Fibroblast of gingiva (primary cell): Measurements from ENCODE around the gene GARIN1A.
A peak's percentile ranks its signal among the peaks of the same experiment; 100 is the strongest.
"Not testable (repeated sequence)": the region's sequence is repeated elsewhere in the genome, so short reads cannot be mapped to it uniquely, and the experiment has no call there.

Experiments
- DNase-seq: peaks from one replicate; pipeline ENCODE4 v3.0.0-alpha.2; 2011; ENCODE audit warnings: low read depth

Gene GARIN1A

GRCh38 chr7:128683270-128683669, 11.2 kb downstream of the GARIN1A start:
- not testable (repeated sequence) for DNase-seq

GRCh38 chr7:128683738-128684137, 11.6 kb downstream of the GARIN1A start:
- not testable (repeated sequence) for DNase-seq

DNA sequence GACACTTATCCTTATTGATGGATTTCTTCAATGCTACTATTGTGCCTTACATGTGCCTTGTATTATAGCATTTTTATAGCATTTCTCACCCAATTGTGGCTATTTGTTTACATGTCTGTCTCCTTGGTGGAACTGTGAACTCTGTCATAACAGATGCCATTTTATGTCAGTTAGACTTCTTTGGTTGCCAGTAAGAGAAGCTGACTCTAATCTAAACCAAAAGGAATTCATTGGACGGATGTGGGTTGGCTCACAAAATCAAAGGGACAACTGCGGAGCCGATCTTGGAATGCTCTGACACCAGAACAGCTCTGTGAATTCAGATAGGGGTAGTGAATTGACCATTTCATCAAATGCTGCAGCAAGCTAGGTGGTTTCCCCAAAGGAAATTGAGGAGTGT, 15.0 kb downstream of the GARIN1A start:
- DNase-seq: no peak

GRCh38 chr7:128688492-128688891, 16.4 kb downstream of the GARIN1A start:
- DNase-seq: no peak

DNA sequence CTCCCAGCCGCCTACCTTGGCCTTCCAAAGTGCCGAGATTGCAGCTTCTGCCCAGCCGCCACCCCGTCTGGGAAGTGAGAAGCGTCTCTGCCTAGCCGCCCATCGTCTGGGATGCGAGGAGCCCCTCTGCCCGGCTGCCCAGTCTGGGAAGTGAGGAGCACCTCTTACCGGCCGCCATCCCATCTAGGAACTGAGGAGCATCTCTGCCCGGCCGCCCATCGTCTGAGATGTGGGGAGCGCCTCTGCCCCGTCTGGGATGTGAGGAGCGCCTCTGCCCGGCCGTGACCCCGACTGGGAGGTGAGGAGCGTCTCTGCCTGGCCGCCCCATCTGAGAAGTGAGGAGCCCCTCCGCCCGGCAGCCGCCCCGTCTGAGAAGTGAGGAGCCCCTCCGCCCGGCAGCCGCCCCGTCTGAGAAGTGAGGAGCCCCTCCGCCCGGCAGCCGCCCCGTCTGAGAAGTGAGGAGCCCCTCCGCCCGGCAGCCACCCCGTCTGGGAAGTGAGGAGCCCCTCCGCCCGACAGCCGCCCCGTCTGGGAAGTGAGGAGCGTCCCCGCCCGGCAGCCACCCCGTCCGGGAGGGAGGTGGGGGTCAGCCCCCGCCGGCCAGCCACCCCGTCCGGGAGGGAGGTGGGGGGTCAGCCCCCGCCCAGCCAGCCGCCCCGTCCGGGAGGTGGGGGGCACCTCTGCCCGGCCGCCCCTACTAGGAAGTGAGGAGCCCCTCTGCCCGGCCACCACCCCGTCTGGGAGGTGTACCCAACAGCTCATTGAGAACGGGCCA, 17.3 kb downstream of the GARIN1A start:
- DNase-seq: not testable (repeated sequence)

GRCh38 chr7:128691227-128691626, 19.1 kb downstream of the GARIN1A start:
- DNase-seq: no peak

GRCh38 chr7:128692623-128693270, 20.7 kb downstream of the GARIN1A start:
- no peak for DNase-seq

DNA sequence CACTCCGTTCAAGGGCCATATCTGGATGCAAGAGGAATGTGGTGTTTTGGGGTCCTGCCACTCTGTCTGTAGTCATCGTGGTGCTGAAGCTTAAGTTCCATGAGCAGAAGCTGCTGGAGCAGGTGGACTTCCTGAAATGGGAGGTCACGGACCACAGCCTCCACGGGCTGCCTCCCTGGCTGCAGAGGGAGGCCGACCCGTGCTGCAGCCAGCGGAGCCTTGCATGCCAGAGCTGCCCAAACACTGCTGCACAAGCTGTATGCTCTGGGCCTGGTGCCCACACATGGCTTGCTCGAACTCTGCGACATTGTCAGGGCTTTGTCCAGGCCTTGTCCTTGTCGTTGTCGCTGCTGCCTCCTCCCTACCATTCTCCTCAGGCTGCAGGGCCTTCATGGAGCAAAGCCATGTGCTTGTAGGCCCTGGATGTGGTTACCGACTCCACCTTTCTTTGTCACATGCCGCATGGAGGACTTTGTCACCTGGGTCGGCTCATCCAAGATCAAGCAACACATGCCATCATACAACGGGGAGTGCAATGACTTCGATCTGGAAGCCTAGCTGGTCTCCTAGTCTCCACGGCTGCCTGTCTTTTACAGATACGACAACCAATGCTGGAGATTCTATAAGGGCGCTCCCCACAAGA, 21.4 kb downstream of the GARIN1A start:
- no peak for DNase-seq

DNA sequence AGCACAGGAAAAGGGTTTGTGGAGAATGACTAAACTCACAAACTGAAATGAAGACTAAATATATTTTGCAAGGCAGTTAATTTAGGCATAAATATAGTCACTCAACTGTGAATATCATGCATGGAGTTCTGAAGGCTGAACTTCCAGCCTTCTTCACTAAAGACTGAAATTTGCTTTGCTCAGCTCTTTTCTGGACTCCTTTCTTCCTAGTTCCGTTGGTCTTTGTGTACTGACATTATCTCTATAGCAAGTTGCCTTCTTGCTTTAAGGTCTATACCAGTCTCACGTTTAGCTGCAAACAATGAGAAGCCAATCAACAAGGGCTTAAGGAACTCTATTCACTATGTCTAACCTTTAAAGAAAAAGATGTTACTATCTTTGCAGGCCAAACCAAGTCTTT, 22.6 kb downstream of the GARIN1A start:
- no peak for DNase-seq

- peak; percentile 67 for DNase-seq
Observed at GRCh38 chr7:128697302-128697905, 25.3 kb downstream of the GARIN1A start.

DNA sequence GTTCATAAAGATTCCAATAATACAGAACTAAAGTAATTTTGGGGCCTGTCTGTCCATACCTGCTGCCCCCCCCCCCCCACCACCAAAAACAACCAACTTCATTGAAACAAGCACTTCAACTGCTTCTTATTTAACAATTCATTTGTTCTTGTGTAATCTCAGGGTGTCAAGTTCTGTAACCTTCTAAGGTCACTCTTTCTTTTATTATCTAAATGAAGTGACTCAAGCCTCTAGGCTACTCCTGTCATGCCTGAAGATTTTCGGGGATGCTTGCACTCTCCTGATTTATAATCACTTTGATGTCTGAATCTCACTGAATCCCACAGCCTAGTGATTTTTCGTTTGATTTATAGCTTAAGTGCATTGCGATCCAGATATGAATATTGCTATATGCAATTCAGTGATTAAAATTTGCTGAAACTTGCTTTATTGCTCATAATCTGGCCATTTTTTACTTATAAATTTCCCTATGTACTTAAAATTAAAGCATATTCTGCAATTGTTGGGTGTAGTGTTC, 27.2 kb downstream of the GARIN1A start:
- no peak for DNase-seq

- DNase-seq: no peak
Observed at GRCh38 chr7:128699895-128700294, 27.8 kb downstream of the GARIN1A start.

GRCh38 chr7:128701062-128701785, 29.1 kb downstream of the GARIN1A start:
- no peak for DNase-seq

GRCh38 chr7:128703609-128704241, 31.6 kb downstream of the GARIN1A start:
- DNase-seq: no peak

GRCh38 chr7:128705891-128706333, 33.8 kb downstream of the GARIN1A start:
- DNase-seq: no peak

GRCh38 chr7:128707752-128708151, 35.7 kb downstream of the GARIN1A start:
- no peak for DNase-seq

- DNase-seq: no peak
Observed at GRCh38 chr7:128708235-128708634, 36.1 kb downstream of the GARIN1A start.

- no peak for DNase-seq
Observed at GRCh38 chr7:128708824-128709223, 36.7 kb downstream of the GARIN1A start.

GRCh38 chr7:128710481-128710880, 38.4 kb downstream of the GARIN1A start:
- DNase-seq: peak; percentile 41

GRCh38 chr7:128713794-128714193, 41.7 kb downstream of the GARIN1A start:
- no peak for DNase-seq
